Stimulated activated CD8-positive, alpha-beta memory T cell treated with anti-CD3 and anti-CD28 coated beads, Interleukin-7, amount 100 ng/mL, for 24 hours (primary cell): ENCODE results near the gene HTRA1.

Source experiments
- DNase-seq: peaks from one replicate; pipeline ENCODE4 v3.0.0-alpha.2; 2020; ENCODE audit warnings: low read depth

The HTRA1 gene

DNA sequence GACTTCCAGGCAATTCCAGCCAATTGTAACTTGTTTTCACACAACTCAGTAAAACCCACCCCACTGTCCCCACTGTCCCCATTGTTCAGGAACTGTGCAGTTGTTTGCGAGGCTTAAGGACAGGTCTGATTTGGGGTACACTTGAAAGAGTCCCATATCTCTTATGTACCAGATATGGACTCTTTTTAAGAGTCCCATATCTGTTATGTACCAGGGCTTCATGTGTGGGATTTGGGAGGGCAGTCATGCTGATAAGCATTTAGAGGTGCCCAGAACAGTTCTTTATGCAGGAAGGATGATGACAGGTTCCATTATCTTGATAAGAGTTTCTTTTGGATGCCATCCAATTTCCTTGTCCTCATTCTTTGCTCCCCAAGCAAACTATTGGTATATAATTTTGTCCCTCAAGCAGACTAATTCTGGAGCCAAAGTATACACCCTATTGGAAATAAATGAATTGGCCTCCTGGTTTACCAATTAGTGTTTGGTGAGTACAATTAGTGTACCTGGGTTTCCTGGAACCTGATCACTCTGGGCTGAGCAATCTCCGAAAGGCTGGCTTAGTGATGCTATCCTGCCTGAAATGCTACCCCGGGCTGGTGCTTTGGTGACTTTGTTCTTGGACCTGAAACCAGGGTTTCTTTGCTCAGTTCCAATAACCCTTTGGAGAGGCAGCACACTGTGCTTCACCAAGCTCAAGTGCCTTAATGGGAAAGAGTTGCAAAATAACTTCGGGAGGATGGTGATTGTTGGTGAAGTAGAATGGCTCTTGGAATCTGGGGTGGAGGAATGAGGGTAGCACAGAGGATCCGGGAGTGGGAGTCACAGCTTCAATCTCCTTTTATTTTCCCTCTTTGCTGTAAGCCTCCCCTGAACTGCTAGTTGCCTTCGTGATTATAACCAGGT is 93.0 kb downstream of the HTRA1 start:
- no peak for DNase-seq

DNA sequence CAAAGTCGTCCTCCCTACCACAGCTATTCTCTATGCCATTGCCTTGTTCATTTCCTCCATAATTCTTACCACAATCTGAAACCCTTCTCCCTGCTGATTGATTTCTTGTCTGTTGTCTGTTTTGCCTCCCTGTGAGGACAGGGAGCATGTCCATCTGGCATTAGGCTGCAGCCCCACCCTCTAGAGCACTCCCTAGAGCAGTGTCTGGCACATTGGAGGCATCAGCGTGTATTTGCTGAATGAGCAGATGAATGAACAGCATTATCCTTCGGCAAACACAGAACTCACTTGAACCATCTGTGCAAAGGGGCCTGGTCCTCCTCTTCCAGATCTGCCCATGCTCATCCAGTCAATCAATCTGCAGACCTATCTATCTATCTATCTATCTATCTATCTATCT is 94.1 kb downstream of the HTRA1 start:
- no peak for DNase-seq

DNA sequence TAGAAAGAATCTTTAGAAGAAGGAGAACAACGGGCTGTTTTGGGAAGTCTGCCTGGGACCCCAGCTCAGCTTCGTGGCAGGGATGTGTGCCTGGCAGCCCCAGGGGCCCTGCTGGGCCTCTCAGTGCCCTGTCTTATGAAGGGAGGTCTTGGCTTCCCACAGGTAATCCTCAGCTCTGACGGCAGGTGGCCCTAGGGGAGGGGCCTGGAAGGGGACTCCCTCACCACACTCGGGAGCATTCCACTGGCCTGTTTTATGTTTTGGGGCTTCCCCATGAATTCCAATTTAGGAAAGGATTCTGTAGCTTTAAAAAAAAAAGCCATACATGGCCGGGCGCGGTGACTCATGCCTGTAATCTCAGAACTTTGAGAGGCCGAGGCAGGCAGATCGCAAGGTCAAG is 96.2 kb downstream of the HTRA1 start:
- no peak for DNase-seq

DNA sequence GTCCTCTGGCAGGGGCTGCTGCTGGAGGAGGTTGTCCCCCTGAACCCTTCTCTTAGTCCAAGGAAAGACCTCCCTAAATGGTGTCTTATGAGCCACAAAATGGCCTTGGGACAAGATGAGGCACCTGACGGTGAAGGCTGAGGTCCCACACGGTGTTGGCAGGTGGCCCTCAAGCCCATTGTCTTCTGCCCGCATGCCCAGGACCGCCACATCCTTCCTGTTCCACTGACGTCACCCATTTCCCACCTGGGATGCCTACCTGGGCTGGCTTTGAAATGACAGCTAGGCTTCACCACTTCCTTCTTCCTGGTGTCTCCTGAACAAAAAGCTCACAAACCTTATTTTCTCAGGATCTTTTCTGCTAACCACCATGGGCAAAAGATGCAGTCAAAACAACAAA is 97.1 kb downstream of the HTRA1 start:
- no peak for DNase-seq

DNA sequence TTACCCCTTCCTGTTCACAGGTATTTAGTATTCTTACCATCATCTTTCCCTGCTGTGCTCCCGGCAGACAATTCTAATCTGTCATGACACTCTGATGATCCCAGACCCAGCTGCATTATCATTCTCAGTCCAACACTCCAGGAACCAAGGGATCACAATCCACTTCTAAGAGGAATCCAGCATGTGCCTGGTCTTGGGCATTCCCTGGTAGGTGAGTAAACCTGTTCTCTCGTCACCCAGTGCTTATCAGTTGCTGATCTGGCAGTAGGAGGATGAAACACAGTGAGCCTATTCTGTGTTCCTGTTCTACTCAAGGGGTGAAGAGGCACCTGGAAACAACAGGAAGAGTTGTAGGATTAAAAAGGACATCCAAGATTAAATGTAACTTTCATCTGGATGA is 97.9 kb downstream of the HTRA1 start:
- DNase-seq: no peak

DNA sequence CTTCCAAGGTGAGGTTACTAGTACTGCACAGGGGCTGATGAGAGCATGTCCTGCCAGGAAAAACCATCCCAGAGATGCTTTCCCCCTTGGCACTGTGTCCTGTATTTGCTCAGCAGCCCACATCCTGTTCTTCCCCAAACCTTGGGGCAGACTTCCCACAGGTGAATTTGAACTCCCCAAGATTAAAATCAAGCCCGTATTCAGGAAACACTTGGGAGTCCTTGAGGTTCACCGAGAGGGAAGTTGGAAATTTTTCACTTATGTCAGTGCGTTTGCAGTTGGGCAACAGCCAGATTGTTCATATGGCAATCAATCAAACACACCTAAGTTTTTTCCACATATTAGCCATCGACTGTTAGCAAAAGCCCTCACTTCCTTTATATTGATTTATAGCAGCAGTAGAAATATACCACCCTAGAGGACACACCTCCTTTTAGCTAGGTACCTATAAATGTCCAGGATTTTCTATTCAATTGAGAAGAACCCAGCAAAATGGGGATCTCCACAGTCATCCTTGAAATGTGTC is 99.0 kb downstream of the HTRA1 start, which contains the start of gene DMBT1:
DMBT1 (plus strand) TSS at position 476 of the 526 bp plus-strand sequence; CDS start at position 493, 17 bp downstream.
- DNase-seq: no peak

DNA sequence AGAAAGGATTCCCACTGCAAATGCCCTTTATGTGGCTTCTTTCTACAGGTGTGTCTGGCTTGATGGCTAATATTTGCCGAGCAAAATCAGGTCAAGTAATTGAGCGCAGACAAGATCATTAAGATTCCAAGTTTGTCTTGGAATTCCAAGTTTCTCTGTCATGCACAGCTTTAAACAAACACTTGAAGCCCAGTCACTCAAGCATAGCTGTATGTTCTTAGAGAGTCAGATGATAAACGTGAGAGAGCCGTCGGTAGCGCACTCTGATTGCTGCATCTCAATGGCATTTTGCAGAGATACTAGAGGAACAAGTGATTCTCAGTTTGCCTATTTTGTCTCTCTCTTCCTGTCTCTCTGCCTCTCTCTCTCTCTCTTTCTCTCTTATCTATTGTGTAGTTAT is 99.9 kb downstream of the HTRA1 start:
- DNase-seq: no peak

DNA sequence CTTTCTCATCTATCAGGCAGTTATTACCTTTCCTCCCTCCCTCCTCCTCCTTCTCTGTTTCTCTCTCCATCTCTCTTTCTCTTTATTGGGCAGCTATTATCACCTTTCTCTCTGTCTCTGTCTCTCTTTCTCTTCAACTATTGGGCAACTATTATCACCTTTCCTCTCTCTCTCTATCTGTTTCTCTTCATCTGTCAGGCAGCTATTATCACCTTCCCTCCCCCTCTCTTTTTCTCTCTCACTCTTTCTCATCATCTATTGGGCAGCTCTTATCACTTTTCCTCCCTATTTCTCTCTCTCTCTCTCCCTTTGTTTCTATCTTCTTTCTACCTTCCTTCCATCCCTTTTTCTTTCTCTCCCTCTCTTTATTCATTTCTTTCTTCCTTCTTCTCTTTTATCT is 100.4 kb downstream of the HTRA1 start:
- no peak for DNase-seq
